OCI-LY3 (cell line): ENCODE results near the gene PFN4.

ENCODE experiments used
- H2AFZ ChIP-seq: fragments of 200-600, 300-600 bp; shearing (Covaris generic); 2 replicates; pipeline ENCODE4 v1.6.0; 2014; ENCODE audit warnings: antibody characterized with exemption, low read depth, low read length
- H3K27ac ChIP-seq: fragments of 200-600, 300-600 bp; sonication (generic); 2 replicates; pipeline ENCODE4 v1.5.1; 2014; ENCODE audit warnings: mild to moderate bottlenecking, low read length, moderate library complexity, mixed read lengths
- H3K27me3 ChIP-seq: fragments of 200-600, 300-600 bp; sonication (generic); 2 replicates; pipeline ENCODE4 v1.6.1; 2014; ENCODE audit warnings: low read depth, low read length, mixed read lengths
- H3K36me3 ChIP-seq: fragments of 200-600, 300-600 bp; sonication (generic); replicated peaks from 2 replicates; pipeline ENCODE3; 2014; ENCODE audit warnings: low read depth, low read length, mixed read lengths
- H3K4me1 ChIP-seq: fragments of 300-600, 200-600 bp; sonication (generic); 2 replicates; pipeline ENCODE4 v1.6.1; 2014; ENCODE audit warnings: low read length, mixed read lengths
- H3K4me2 ChIP-seq: fragments of 200-600, 300-600 bp; sonication (generic); 2 replicates; pipeline ENCODE4 v1.6.1; 2014; ENCODE audit warnings: low read length, mixed read lengths
- H3K4me3 ChIP-seq: fragments of 300-600, 200-600 bp; sonication (generic); 2 replicates; pipeline ENCODE4 v1.5.1; 2014; ENCODE audit warnings: antibody characterized with exemption, mild to moderate bottlenecking, low read length, moderate library complexity
- H3K79me2 ChIP-seq: fragments of 300-600, 200-600 bp; shearing (Covaris generic); 2 replicates; pipeline ENCODE4 v1.6.1; 2014; ENCODE audit warnings: mild to moderate bottlenecking, low read length, mixed read lengths
- H3K9ac ChIP-seq: fragments of 300-600, 200-600 bp; shearing (Covaris generic); 2 replicates; pipeline ENCODE4 v1.6.0; 2014; ENCODE audit warnings: mild to moderate bottlenecking, low read length, moderate library complexity
- H3K9me3 ChIP-seq: fragments of 200-600, 300-600 bp; shearing (Covaris generic); 2 replicates; pipeline ENCODE4 v1.6.1; 2014; ENCODE audit warnings: low read length, mixed read lengths; ENCODE audit not compliant: insufficient read depth
- H4K20me1 ChIP-seq: fragments of 200-600, 300-600 bp; sonication (generic); 2 replicates; pipeline ENCODE4 v1.6.1; 2016; ENCODE audit warnings: low read length, mixed read lengths; ENCODE audit not compliant: insufficient read depth
- CTCF ChIP-seq: fragments of 200-600, 300-600 bp; sonication (generic); IDR thresholded peaks from 2 replicates; pipeline ENCODE4 v1.5.1; 2014; ENCODE audit warnings: antibody characterized with exemption, low read length, low read depth
- EZH2phosphoT487 ChIP-seq: fragments of 200-600 bp; shearing (Covaris generic); IDR thresholded peaks from 2 replicates; pipeline ENCODE4 v1.6.1; 2018; ENCODE audit warnings: antibody characterized with exemption, mixed run types, low read depth

Gene PFN4

DNA sequence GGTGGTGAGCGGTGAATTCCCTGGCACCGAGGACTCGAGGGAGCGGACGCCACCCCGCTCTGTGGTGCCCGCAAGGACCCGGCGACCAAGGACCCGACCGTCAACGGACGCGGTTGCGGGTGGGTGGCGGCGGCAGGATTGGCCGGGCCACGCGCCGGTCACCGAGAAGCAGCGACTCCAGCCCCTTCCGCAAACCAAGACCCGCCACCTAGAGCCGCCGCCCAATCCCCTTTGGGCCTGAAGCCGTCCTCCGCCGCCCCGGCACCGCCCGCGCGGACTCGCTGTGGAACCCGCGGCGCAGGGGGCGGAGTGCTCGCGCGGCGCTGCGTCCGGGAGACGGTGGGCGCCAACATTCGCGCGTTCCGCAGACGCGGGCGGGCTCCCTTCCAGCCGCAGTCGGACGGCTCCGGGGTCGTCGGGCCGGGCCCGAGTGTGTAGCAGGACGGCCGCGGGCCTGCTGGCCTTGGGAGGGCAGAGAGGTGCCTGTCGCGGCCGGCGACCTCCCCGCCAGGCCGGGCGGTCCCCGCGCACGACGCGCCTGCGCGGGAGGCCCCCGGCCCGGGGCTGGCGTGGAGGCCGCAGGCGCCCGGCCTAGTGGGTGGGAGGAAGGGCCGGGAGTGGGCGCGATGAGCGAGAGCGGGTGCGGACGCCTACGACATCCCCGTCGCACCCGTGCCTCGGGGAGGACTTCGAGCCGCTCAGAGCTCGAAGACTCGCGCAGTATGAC is at the start of gene PFN4, which contains the start of gene FAM228B:
Gene PFN4, minus strand, starts transcription at position 140 of the 727 bp plus-strand sequence. CDS start 799 bp downstream, outside the sequence.
Gene FAM228B, plus strand, starts transcription at position 275 of the 727 bp plus-strand sequence. CDS start 893 bp downstream, outside the sequence.
- H3K36me3 ChIP-seq = no peaks in the 10 kb centered on the region
- H3K9ac ChIP-seq = peak within 1 kb of the TSS; percentile 93
- H3K79me2 ChIP-seq = peaks cover 12% of the 10 kb centered on the region; the same call in 1 of the 2 replicates
- H3K4me1 ChIP-seq = peaks cover 12% of the 10 kb centered on the region
- H3K9me3 ChIP-seq = no peaks in the 10 kb centered on the region
- H3K4me3 ChIP-seq = peak within 1 kb of the TSS; percentile 97
- H3K4me2 ChIP-seq = peak within 1 kb of the TSS; percentile 99
- TF ChIP-seq CTCF (no peak), EZH2phosphoT487 (no peak)
- peak within 1 kb of the TSS; percentile 61 for H3K27ac ChIP-seq
- H2AFZ ChIP-seq = peak within 1 kb of the TSS; percentile 93
- H4K20me1 ChIP-seq = no peaks in the 10 kb centered on the region
- no peaks in the 10 kb centered on the region for H3K27me3 ChIP-seq

DNA sequence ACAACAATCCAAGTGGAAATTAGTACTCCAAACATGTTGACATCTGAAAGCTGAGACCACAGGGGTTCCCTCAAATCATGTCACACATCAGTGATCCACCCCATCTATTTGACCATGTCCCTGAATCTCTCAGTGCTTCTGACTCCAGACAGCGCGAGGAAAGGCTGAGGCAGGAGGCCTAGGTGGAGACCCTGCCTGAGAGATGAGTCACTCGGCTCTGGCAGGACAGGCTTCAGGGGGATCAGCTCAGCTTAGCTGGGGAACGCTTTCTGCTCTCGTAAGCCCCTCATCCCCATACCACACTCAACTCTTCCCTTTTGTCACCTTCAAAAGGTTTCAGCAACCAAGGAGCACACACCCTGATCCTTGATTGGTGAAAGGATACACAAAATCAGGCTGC is 45.9 kb upstream of the PFN4 start:
- Histone ChIP-seq H3K4me3 (no peak overlapping the region), H3K9me3 (no peaks in the 10 kb centered on the region), H3K4me1 (peaks cover 13% of the 10 kb centered on the region), H3K4me2 (no peak overlapping the region), H3K27me3 (no peaks in the 10 kb centered on the region), H3K27ac (no peak overlapping the region), H3K36me3 (no peaks in the 10 kb centered on the region), H4K20me1 (no peaks in the 10 kb centered on the region), H2AFZ (no peak overlapping the region), H3K9ac (no peak overlapping the region), H3K79me2 (no peaks in the 10 kb centered on the region)
- no peak for TF ChIP-seq CTCF
- TF ChIP-seq EZH2phosphoT487 = no peak

GRCh38 chr2:24164416-24164973 is 41.4 kb upstream of the PFN4 start:
- TF ChIP-seq EZH2phosphoT487 (no peak), CTCF (peak; percentile 99)
- peak overlapping the region; percentile 40 for H3K9ac ChIP-seq
- peak overlapping the region; percentile 93 for H2AFZ ChIP-seq
- H3K79me2 ChIP-seq = no peaks in the 10 kb centered on the region
- H3K27ac ChIP-seq = peak overlapping the region; percentile 42
- peaks cover 12% of the 10 kb centered on the region for H3K4me1 ChIP-seq
- H3K4me2 ChIP-seq = peak overlapping the region; percentile 67
- no peaks in the 10 kb centered on the region for H4K20me1 ChIP-seq
- H3K9me3 ChIP-seq = no peaks in the 10 kb centered on the region
- H3K36me3 ChIP-seq = no peaks in the 10 kb centered on the region
- H3K4me3 ChIP-seq = peak overlapping the region; percentile 47
- no peaks in the 10 kb centered on the region for H3K27me3 ChIP-seq

- no peak for TF ChIP-seq CTCF
- no peak for TF ChIP-seq EZH2phosphoT487
- Histone ChIP-seq H4K20me1 (no peaks in the 10 kb centered on the region), H3K9ac (no peak overlapping the region), H3K9me3 (no peaks in the 10 kb centered on the region), H3K27me3 (no peaks in the 10 kb centered on the region), H3K27ac (no peak overlapping the region), H3K4me1 (peaks cover 12% of the 10 kb centered on the region), H2AFZ (no peak overlapping the region), H3K4me2 (no peak overlapping the region), H3K79me2 (no peaks in the 10 kb centered on the region), H3K36me3 (no peaks in the 10 kb centered on the region), H3K4me3 (no peak overlapping the region)
Observed at GRCh38 chr2:24163601-24164000, 40.5 kb upstream of the PFN4 start.
